CD4-positive, CD25-positive, alpha-beta regulatory T cell (primary cell): ENCODE data around the gene KRTAP21-3. TPM values are rescaled to one million over a fixed set of nuclear protein-coding genes. Genes with fewer than 3 reads are reported as not detected.

Experiments
- ATAC-seq, 2 donors: fragments of 150-1000 bp; cut with Tn5 transposase; one replicate each; pipeline ENCODE4 v1.10.0; 2021; ENCODE audit warnings: low read depth in 2 of 2, moderate number of reproducible peaks in 2 of 2, moderate library complexity in 1 of 2
- DNase-seq, 3 donors: peaks; one replicate each; pipeline versions ENCODE4 v3.0.0 to v3.0.0-alpha.2; 2012 to 2022; ENCODE audit warnings: mixed read lengths in 1 of 3
- H3K27ac ChIP-seq: one replicate; pipeline ENCODE4 v1.7.0; 2013; ENCODE audit warnings: mild to moderate bottlenecking, low read length; ENCODE audit not compliant: insufficient read depth, poor library complexity, severe bottlenecking
- H3K27me3 ChIP-seq: one replicate; pipeline ENCODE4 v1.7.0; 2013; ENCODE audit warnings: low read length; ENCODE audit not compliant: control insufficient read depth, insufficient read depth
- H3K36me3 ChIP-seq: one replicate; pipeline ENCODE4 v1.7.0; 2013; ENCODE audit warnings: mild to moderate bottlenecking, low read length, moderate library complexity; ENCODE audit not compliant: control insufficient read depth, insufficient read depth
- H3K4me1 ChIP-seq: 2 replicates; pipeline ENCODE4 v1.7.0; 2013; ENCODE audit warnings: mild to moderate bottlenecking, low read length; ENCODE audit not compliant: insufficient read depth, control insufficient read depth, poor library complexity, severe bottlenecking
- H3K4me3 ChIP-seq: one replicate; pipeline ENCODE4 v1.7.0; 2013; ENCODE audit warnings: low read depth, mild to moderate bottlenecking, low read length, moderate library complexity
- H3K9me3 ChIP-seq, 2 experiments: 1 replicate in 1 of 2; 2 replicates in 1 of 2; pipeline ENCODE4 v1.7.0; 2013; ENCODE audit warnings: low read length in 2 of 2, mild to moderate bottlenecking in 1 of 2, moderate library complexity in 1 of 2; ENCODE audit not compliant: control insufficient read depth in 2 of 2
- H3K27ac Mint-ChIP-seq, 3 donors: one replicate each; pipeline ENCODE4 v1.8.0; 2020 to 2022; ENCODE audit warnings: mild to moderate bottlenecking in 3 of 3, mixed read lengths in 3 of 3, moderate library complexity in 2 of 3
- H3K27me3 Mint-ChIP-seq: one replicate; pipeline ENCODE4 v1.8.0; 2022; ENCODE audit warnings: mild to moderate bottlenecking, mixed read lengths
- H3K36me3 Mint-ChIP-seq: one replicate; pipeline ENCODE4 v1.8.0; 2020; ENCODE audit warnings: mixed read lengths
- H3K4me1 Mint-ChIP-seq, 4 donors: one replicate each; pipeline ENCODE4 v1.8.0; 2020 to 2022; ENCODE audit warnings: mixed read lengths in 4 of 4, mild to moderate bottlenecking in 1 of 4
- H3K4me3 Mint-ChIP-seq, 4 donors: one replicate each; pipeline ENCODE4 v1.8.0; 2020 to 2022; ENCODE audit warnings: mild to moderate bottlenecking in 4 of 4, mixed read lengths in 4 of 4, moderate library complexity in 3 of 4
- H3K9me3 Mint-ChIP-seq, 7 donors: one replicate each; pipeline ENCODE4 v1.8.0; 2020 to 2022; ENCODE audit warnings: mixed read lengths in 7 of 7, mild to moderate bottlenecking in 3 of 7, moderate library complexity in 2 of 7
- polyA plus RNA-seq, 4 donors: library from polyadenylated mRNA; unstranded; fragments of 300-500 nt; fragmentation: Illumina TruSeq; gene quantifications; one replicate each; pipeline ENCODE4 v1.2.3, GENCODE V29; 2021
- total RNA-seq: library from RNA; stranded (reverse); gene quantifications from one replicate; pipeline ENCODE4 v1.2.3, GENCODE V29; 2022

KRTAP21-3 gene
- total and polyA plus RNA-seq, 5 donors from 2014 or later: not detected

- Histone ChIP-seq H3K36me3 (no peaks in the 10 kb centered on the region), H3K4me3 (no peak overlapping the region), H3K27me3 (no peaks in the 10 kb centered on the region), H3K9me3 (no peaks in the 10 kb centered on the region), H3K27ac (no peak overlapping the region), H3K4me1 (no peaks in the 10 kb centered on the region)
- no peaks in the 10 kb centered on the region for H3K36me3 Mint-ChIP-seq
- peaks cover 0 to 12% (median 1%) of the 10 kb centered on the region in 7 donors for H3K9me3 Mint-ChIP-seq
- no peak overlapping the region for H3K4me3 Mint-ChIP-seq
- H3K27ac Mint-ChIP-seq: no peak overlapping the region
- DNase-seq: no peak
- H3K4me1 Mint-ChIP-seq: peaks cover 0 to 4% (median 0%) of the 10 kb centered on the region in 4 donors
- H3K27me3 Mint-ChIP-seq: no peaks in the 10 kb centered on the region
- ATAC-seq: no peak
Observed at GRCh38 chr21:30719401-30719800, 824 bp upstream of the KRTAP21-3 start.

GRCh38 chr21:30717105-30717504, 1.5 kb downstream of the KRTAP21-3 start:
- no peaks in the 10 kb centered on the region for H3K4me1 ChIP-seq
- no peak overlapping the region for H3K4me3 ChIP-seq
- Mint-ChIP-seq H3K36me3 (no peaks in the 10 kb centered on the region), H3K9me3 (peaks cover 0 to 5% (median 0%) of the 10 kb centered on the region in 7 donors), H3K4me3 (no peak overlapping the region), H3K27ac (no peak overlapping the region), H3K27me3 (no peaks in the 10 kb centered on the region), H3K4me1 (no peaks in the 10 kb centered on the region)
- no peaks in the 10 kb centered on the region for H3K36me3 ChIP-seq
- H3K9me3 ChIP-seq: no peaks in the 10 kb centered on the region
- no peaks in the 10 kb centered on the region for H3K27me3 ChIP-seq
- H3K27ac ChIP-seq: no peak overlapping the region
- no peak for DNase-seq
- no peak for ATAC-seq

- Mint-ChIP-seq H3K36me3 (no peaks in the 10 kb centered on the region), H3K27ac (no peak overlapping the region), H3K4me1 (no peaks in the 10 kb centered on the region), H3K27me3 (peaks cover 5% of the 10 kb centered on the region), H3K9me3 (peaks cover 0 to 5% (median 0%) of the 10 kb centered on the region in 7 donors), H3K4me3 (no peak overlapping the region)
- Histone ChIP-seq H3K27me3 (no peaks in the 10 kb centered on the region), H3K9me3 (no peaks in the 10 kb centered on the region), H3K4me1 (no peaks in the 10 kb centered on the region), H3K36me3 (no peaks in the 10 kb centered on the region), H3K4me3 (no peak overlapping the region), H3K27ac (no peak overlapping the region)
- ATAC-seq (no peak), DNase-seq (no peak)
Observed at GRCh38 chr21:30714946-30715345, 3.6 kb downstream of the KRTAP21-3 start.

- Mint-ChIP-seq H3K9me3 (peaks cover 0 to 5% (median 0%) of the 10 kb centered on the region in 7 donors), H3K4me3 (no peak overlapping the region), H3K27ac (no peak overlapping the region), H3K36me3 (no peaks in the 10 kb centered on the region), H3K4me1 (no peaks in the 10 kb centered on the region), H3K27me3 (peaks cover 5% of the 10 kb centered on the region)
- H3K27ac ChIP-seq: no peak overlapping the region
- no peaks in the 10 kb centered on the region for H3K4me1 ChIP-seq
- DNase-seq: no peak
- H3K27me3 ChIP-seq: no peaks in the 10 kb centered on the region
- no peak for ATAC-seq
- no peaks in the 10 kb centered on the region for H3K9me3 ChIP-seq
- H3K4me3 ChIP-seq: no peak overlapping the region
- no peaks in the 10 kb centered on the region for H3K36me3 ChIP-seq
Observed at GRCh38 chr21:30714456-30714855, 4.1 kb downstream of the KRTAP21-3 start.

GRCh38 chr21:30713766-30714165, 4.8 kb downstream of the KRTAP21-3 start:
- Histone ChIP-seq H3K27ac (no peak overlapping the region), H3K4me3 (no peak overlapping the region), H3K36me3 (no peaks in the 10 kb centered on the region), H3K9me3 (no peaks in the 10 kb centered on the region), H3K27me3 (no peaks in the 10 kb centered on the region), H3K4me1 (no peaks in the 10 kb centered on the region)
- no peak overlapping the region for H3K27ac Mint-ChIP-seq
- H3K4me3 Mint-ChIP-seq: no peak overlapping the region
- no peak for DNase-seq
- peaks cover 0 to 5% (median 0%) of the 10 kb centered on the region in 7 donors for H3K9me3 Mint-ChIP-seq
- H3K36me3 Mint-ChIP-seq: no peaks in the 10 kb centered on the region
- no peak for ATAC-seq
- no peaks in the 10 kb centered on the region for H3K4me1 Mint-ChIP-seq
- peaks cover 5% of the 10 kb centered on the region for H3K27me3 Mint-ChIP-seq

- Histone ChIP-seq H3K27ac (no peak overlapping the region), H3K4me1 (no peaks in the 10 kb centered on the region), H3K27me3 (no peaks in the 10 kb centered on the region), H3K4me3 (no peak overlapping the region), H3K9me3 (no peaks in the 10 kb centered on the region), H3K36me3 (no peaks in the 10 kb centered on the region)
- H3K4me3 Mint-ChIP-seq: no peak overlapping the region
- H3K9me3 Mint-ChIP-seq: peaks cover 0 to 4% (median 0%) of the 10 kb centered on the region in 7 donors
- DNase-seq (no peak), ATAC-seq (no peak)
- H3K27me3 Mint-ChIP-seq: peaks cover 5% of the 10 kb centered on the region
- no peaks in the 10 kb centered on the region for H3K36me3 Mint-ChIP-seq
- no peak overlapping the region for H3K27ac Mint-ChIP-seq
- no peaks in the 10 kb centered on the region for H3K4me1 Mint-ChIP-seq
Observed at GRCh38 chr21:30710499-30710898, 8.1 kb downstream of the KRTAP21-3 start.

GRCh38 chr21:30707409-30707808, 11.2 kb downstream of the KRTAP21-3 start:
- ATAC-seq (no peak), DNase-seq (no peak)
- no peaks in the 10 kb centered on the region for H3K36me3 ChIP-seq
- no peak overlapping the region for H3K4me3 ChIP-seq
- H3K27me3 ChIP-seq: no peaks in the 10 kb centered on the region
- H3K36me3 Mint-ChIP-seq: no peaks in the 10 kb centered on the region
- no peak overlapping the region for H3K27ac Mint-ChIP-seq
- H3K9me3 ChIP-seq: no peaks in the 10 kb centered on the region
- H3K9me3 Mint-ChIP-seq: peaks cover 0 to 5% (median 0%) of the 10 kb centered on the region in 7 donors
- no peaks in the 10 kb centered on the region for H3K4me1 ChIP-seq
- H3K27ac ChIP-seq: no peak overlapping the region
- peaks cover 5% of the 10 kb centered on the region for H3K27me3 Mint-ChIP-seq
- H3K4me1 Mint-ChIP-seq: no peaks in the 10 kb centered on the region
- no peak overlapping the region for H3K4me3 Mint-ChIP-seq

GRCh38 chr21:30695956-30696355, 22.6 kb downstream of the KRTAP21-3 start:
- Mint-ChIP-seq H3K27me3 (no peaks in the 10 kb centered on the region), H3K36me3 (no peaks in the 10 kb centered on the region), H3K27ac (no peak overlapping the region), H3K9me3 (peaks cover 0 to 14% (median 7%) of the 10 kb centered on the region in 7 donors), H3K4me1 (no peaks in the 10 kb centered on the region), H3K4me3 (no peak overlapping the region)
- H3K9me3 ChIP-seq: no peaks in the 10 kb centered on the region
- no peak overlapping the region for H3K27ac ChIP-seq
- no peaks in the 10 kb centered on the region for H3K4me1 ChIP-seq
- ATAC-seq: no peak
- no peaks in the 10 kb centered on the region for H3K27me3 ChIP-seq
- no peak overlapping the region for H3K4me3 ChIP-seq
- no peaks in the 10 kb centered on the region for H3K36me3 ChIP-seq
- DNase-seq: no peak
